HG03378 (cell line): ENCODE measurements around the gene MKRN2OS.
"Not testable (repeated sequence)": the region's sequence is repeated elsewhere in the genome, so short reads cannot be mapped to it uniquely, and the experiment has no call there.

Source experiments
- ATAC-seq: cut with Tn5 transposase; IDR thresholded peaks from one replicate; pipeline ENCODE4 v1.9.1; 2021; ENCODE audit warnings: mild to moderate bottlenecking, moderate library complexity; ENCODE audit not compliant: unreplicated experiment

Gene MKRN2OS

DNA sequence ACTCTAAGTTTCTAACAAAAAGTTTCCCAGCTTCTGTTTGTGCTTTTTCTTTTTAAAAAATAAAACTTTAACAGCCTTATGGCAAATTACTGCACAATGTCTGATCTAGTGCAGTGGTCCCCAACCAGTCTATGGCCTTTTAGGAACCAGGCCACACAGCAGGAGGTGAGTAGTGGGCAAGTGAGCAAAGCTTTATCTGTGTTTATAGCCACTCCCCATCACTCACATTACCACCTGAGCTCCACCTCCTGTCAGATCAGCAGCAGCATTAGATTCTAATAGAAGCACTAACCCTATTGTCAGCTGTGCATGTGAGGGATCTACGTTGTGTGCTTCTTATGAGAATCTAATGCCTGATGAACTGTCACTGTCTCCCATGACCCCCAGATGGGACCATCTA, 17.2 kb upstream of the MKRN2OS start:
- no peak for ATAC-seq

DNA sequence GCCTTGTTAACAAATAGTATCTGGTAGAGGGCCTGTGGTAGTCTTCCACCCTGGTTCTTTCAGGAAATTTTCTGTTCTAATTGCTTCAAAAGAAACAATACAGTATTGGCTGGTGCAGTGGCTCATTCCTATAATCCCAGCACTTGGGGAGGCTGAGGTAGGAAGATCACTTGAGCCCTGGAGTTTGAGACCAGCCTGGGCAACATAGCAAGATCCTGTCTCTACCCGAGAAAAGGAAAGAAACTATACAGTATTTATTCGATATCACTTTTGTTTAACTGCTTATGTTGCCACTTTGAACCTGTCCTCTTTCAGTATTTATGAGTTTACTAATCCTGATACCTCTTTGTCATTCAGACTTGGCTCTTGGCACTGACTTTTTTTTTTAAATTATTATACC, 16.1 kb upstream of the MKRN2OS start:
- ATAC-seq = no peak

DNA sequence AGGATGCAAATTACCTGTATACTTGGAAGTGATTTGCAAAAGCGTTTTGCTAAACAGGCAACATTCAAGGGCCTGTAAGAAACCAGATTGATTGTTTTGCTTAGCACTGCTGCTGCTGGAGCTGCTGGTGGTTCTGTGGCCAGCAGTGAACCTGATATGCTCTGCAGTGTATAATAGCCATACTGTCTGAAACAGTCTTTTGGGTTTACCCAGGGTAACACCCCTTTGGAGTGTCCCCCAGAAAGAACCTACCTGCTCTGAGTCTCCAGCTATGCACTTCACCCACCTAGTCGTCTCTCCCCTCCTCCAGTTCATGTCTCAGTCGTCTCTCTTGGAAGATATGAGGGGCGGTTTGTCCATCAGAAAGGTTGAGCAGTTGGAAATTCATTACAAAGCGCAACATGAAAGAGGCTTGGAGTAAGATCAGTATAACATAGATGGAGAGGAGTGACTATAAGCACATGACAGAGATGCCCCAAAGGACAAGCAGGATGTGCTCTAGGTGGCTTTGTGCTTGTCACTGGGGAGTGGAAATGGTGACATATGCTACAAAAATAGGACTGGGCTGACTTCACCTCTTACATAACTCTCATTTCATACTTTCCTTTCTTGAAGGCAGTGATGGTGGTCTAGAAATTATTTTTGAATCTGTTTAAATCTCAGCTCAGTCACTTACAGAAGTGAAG, 15.3 kb upstream of the MKRN2OS start:
- ATAC-seq = peak; percentile 68

DNA sequence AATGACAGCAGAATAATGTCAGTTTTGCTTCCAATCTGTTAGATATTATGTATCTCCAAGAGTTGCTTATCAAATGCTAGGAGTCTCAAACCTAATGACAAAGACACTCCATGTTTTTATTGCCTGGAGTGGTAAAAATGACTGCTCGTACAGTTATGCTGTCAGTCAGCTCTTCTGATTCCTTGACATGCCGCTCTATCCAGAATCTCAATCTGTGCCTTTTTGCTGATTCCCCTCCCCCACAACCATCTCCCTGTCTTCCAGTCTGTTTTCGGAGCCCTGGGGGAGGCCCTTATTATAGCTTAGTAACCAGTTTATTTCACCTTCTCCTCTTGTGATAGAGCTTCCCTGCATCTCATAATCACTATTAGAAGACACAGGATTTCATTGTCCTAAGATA, 14.2 kb upstream of the MKRN2OS start:
- ATAC-seq = no peak

DNA sequence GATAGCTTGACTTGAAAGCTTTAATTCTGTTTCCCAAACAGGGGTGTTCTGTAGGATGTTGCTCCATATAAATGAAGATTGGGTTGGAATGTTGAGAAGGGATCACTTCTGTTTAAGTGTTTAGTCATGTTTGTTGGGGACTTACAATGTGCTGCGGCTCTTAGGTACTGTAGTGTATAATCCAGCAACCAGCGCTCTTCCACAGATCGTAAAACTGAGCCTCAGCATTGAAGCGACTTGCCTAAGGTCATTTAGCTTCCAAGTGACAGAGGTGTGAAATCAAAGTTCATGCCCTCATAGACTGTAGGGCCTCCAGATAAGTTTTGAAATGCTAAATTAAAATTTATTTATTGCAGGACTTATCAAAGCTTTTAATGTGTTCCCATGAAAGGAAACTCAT, 13.4 kb upstream of the MKRN2OS start:
- ATAC-seq = no peak

DNA sequence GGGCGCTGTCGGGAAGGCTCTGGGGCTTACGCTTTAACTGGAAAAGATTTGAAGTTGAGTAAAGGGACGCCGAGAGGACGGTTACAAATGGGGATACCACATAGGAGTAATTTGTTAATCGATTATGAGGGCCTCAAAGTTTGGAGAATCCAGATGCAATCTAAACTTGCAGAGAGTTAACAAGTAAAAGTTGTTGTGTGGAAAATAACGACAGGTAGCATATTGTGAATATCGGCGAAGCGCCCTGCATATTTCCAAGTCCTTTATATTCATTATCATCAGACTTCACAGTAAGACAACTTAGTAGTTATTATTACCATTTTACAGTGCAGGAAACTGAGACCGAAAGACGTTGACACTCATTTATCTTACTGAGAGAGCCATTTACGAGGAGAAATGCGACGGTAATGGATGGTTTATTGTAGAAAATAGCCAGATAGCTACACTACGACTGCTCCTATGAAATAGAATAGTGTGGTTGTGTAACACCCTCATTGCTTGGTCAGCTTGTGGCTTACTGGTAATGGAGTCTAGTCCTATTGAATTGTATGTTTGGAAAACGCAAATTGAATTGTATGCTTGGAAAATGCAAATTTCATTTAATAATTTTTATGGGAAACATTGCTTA, 12.3 kb upstream of the MKRN2OS start:
- ATAC-seq = no peak

DNA sequence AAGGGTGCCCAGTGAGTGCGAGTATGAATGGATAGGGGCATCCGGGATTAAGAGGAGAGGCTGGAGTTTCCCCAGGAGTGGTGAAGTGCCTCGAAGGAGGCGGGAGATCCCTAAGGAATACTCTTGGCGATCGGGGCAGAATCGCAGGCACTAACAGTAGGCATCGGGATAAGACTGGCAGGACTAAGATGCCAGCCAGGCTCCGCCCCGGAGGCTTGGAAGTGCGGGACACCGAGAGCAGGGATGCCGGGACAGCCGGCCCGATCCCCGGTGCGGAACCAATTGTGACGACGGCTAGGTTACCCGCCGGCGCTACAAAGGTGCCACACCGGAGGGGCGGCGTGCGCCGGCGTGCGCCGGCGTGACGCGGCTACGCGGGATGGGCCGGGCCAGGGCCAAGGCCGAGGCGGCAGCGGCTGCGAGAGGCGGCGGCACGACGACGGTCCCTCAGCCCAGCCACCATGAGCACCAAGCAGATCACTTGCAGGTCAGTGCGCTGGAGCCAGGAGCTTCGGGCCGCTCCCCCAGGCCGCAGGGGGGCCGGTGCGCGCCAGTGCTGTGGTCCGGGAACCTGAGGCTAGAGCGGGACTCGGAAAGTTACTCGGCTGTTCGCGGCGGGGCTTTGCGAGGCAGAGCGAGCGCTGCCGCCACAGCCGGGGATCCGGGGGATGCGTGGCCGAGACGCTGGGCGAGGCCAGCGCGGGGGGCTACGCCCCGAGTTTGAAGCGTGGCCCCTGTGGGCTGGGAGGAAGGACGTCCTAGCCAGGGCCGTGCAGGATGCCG, 11.6 kb upstream of the MKRN2OS start, which contains the start of gene MKRN2:
MKRN2 (plus strand) TSS at position 398 of the 783 bp plus-strand sequence; CDS start at position 462, 64 bp downstream.
- ATAC-seq = peak; percentile 43

DNA sequence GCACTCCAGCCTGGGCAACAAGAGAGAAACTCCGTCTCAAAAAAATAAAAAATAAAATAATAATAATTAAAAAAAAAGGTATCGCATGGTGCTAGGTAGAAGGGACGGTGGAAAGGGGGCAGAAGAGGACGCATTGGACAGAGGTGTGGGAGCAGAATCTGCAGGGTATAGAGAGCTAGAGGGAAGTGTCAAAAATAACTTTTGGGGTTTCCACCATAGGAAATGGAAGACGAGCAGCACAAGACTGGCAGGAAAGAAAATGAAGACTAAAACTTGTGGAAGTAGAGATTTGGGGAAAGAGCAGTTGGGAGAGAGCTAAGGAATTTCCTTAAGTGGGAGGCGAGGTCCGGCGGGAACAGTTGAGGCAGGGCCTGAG, 11.0 kb upstream of the MKRN2OS start:
- ATAC-seq = no peak

DNA sequence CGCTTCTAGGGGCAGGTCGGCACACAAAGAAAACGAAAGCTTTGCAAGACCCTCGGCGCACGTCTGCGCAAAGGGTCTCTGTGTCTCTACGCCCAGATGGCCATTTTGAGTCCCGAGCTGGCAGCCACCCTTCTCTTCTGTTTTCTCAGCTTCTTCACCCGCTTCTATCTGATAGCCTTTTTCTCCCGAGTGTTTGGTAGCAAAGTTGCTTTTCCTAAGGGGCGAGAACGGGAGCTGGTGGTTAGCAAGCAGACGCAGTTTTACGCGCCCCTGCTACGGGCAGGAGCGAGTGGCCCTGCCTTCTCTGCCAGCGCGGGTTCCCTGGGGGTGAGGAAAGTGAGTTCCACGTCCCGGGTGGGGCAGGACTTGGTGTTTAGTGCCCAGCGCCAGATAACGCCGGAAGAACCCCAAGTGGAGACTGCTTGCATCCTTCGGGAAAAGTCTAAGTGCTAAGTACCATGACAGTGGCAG, 8.7 kb upstream of the MKRN2OS start:
- ATAC-seq = no peak

DNA sequence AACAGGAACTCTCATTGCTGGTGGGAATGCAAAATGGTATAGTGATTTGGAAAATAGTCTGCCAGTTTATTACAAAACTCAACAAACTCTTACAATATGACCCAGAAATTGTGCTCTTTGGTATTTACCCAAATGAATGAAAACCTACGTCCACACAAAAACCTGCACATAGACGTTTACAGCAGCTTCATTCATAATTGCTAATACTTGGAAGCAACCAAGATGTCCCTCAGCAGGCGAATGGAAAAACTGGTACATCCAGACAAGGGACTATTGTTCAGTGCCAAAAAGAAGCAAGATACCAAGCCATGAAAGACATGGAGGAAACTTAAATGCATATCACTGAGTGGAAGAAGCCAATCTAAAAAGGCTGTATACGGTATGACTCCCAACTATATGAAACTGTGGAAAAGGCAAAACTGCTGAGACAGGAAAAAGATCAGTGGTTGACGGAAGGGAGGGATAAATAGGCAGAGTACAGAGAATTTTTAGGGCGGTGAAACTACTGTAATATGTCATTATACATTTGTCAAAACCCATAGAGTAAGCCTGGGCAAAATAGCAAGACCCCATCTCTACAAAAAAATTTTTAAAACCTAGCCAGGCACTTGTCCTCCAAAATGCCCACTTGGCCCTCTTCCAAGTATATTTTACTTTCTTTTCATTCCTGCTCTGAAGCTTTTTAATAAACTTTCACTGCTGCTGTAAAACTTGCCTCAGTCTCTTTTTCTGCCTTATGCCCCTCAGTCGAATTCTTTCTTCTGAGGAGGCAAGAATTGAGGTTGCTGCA, 4.9 kb upstream of the MKRN2OS start:
- ATAC-seq = no peak

DNA sequence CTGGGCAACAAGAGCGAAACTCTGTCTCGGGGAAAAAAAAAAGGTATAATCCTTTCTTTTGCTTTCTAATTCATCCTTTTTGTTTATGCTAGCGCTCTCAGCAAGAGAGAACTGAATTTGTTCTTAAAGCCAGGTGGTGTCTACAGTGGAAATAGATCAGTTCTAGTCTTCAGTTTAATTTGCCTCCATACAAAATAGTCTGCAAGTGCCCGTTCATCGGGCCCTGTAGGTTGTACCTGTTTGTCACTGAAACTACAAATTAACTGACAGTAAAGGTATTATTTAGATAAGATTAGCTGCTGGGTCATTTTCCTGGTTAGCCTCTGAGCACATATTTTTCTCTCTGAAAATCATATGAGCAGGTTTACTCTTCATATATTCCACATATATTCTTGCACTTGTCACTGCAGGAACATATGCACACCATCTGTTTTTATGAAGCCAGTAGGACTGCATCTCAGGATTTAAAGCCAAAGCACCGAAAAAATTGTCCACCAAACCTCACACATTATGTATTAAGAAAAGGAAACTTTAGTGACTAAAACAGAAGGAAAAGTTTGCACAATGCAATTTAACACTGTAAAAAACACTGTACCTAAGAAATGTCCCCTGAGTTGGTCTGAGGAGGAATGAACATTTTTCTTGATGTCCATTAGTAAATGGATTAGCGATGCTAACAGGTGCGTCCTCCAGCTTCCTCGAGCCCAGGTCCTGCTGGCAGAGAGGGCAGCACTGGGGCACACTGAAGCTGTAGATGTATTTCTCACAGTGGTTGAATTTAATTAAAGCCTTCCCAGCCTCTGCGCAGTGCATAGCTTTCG, 437 bp downstream of the MKRN2OS start:
- no peak for ATAC-seq

DNA sequence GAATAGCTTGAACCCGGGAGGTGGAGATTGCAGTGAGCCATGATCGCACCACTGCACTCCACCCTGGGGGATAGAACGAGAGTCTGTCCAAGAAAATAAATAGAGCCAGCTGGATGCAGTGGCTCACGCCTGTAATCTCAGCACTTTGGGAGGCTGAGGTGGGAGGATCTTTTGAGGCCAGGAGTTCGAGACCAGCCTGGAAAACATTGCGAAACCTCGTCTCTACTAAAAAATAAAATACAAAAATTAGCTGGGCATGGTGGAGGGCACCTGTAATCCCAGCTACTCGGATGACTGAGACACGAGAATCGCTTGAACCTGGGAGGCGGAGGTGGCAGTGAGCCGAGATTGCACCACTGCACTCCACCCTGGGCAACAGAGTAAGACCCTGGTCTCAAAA, 1.8 kb downstream of the MKRN2OS start:
- not testable (repeated sequence) for ATAC-seq

DNA sequence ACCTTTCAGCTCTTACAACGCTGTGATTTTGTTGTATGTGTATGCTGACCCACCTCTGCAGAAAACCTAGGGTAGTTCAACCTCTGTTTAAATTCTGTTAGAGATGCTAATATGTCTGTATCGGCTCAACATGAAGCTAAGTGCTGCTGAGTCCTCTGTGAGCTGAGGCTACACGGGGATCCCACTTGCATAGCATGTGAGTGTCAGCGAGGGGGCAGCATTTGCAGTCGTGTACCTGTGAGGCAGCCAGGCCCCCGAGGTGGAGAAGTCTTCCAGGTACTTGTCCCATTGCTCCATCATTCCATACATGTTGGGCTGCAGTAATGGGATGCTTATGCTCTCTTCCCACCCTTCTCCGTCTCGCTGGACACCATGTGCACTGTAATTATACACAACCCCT, 3.7 kb downstream of the MKRN2OS start:
- ATAC-seq = no peak

DNA sequence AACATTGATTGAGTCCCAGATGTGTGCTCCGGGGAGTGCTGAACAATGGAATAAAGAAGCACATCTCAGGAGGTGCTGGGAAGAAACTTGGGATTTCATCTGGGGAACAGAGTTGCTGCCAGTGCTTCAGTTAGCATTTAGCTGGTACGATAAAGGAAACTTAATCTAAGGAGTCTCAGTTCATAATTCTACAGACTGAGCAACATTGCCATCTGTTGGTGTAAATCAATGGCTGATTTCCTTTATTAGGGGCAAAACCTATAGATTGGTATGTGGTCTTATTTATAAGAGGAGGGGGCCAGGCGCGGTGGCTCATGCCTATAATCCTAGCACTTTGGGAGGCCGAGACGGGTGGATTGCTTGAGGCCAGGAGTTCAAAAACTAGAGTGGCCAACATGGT, 8.9 kb downstream of the MKRN2OS start:
- no peak for ATAC-seq

DNA sequence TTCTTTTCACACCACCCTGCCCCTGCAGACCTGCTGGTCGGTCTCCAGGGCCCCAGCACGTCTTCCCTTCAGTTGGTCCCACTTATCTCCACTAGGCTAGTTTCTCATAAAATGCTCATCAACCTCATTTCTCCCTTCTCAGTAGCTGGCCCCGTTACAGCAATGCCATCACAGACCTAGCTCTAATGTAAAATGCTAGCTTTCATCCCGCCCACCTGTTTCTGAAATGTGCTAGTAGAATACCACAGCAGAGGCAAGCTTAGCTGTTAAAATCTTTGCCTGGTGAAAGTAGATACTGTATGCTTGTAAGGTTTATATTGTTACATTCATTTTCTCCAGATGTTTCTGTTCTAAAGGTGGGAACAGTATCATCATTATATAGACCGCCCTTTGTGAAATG, 13.1 kb downstream of the MKRN2OS start:
- no peak for ATAC-seq

DNA sequence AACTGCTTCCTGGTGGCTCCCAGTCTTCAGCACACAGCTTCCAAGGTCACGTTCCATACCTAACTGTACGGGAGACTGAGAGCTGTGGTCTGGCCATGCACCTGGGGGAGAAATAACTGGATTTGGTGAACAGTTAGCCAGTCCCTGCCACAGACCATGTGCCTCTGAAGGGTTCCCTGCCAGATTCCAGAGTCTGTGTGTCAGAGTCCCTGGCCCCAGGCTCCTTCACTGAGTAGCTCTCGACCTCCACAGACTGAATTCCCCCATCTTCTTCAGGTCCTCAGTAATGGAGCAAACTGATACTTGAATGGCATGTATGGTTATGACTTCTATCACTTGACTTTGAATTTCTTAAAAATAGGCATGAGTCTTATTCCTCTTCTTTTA, 17.5 kb downstream of the MKRN2OS start:
- no peak for ATAC-seq

DNA sequence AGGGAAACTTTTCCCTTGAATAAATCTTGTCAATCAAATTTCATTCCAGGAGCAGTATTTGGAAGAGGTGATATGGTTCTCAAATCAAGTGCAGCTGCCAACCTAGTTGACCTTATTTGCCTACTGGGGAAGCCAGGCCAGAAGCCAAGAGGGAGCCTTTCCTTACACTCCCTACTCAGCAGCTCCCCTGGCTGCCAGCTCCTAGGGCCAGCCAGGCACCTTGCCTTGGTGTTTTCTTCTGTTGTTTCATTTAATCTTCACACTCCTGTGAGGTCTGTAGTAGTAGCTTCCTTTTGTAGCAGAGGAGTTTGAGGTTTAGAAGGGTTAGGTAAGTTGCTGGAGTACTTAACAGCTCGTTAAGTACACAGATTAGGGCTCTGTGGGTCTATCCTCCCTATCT, 22.6 kb downstream of the MKRN2OS start:
- no peak for ATAC-seq

DNA sequence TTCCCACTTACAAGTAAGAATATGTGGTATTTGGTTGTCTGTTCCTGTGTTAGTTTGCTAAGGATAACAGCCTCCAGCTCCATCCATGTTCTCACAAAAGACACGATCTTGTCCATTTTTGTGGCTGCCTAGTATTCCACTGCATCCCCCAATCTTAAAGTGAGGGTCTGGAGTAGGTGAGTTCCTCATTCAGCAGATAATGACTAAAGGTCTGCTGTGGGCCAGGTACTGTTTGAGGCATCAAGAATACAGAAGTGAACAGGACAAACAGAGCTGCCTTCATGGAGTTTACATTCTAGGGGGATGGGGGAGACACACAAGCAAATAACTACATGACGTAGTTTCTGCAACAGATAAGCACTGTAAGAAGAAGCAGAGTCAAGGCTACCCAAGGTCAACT, 24.3 kb downstream of the MKRN2OS start:
- no peak for ATAC-seq

DNA sequence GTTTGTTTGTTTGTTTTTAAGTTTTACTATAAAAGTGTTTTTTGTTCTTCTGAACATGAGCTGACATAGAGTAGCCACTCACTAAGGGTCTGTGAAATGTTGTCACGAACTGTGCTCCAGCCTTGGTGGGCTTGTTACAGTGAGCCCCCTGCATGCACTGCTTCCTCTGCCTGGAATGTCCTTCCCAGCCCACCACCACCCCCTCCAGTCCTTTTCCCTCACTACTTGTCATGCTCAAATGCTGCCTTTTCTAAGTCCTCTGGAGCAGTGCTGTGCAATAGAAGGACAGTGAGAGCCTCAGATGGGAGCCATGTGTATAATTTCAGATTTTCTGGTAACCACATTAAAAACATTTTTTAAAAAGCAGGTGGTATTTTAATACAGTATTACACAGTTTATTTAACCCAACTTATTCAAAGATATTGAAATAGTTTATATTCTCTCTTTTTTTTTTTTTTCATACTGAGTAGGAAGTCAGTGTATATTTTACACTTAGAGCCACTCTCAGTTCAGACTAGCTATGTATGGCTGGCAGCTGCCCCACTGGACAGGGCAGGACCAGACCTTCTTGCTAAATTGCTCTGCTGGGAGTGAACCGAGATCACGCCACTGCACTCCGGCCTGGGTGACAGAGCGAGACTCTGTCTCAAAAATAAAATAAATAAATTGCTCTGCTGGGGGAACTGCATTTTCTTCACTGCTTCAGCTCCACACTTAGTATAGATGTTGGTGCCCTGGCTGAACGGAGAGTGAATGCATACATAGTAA, 26.9 kb downstream of the MKRN2OS start:
- ATAC-seq = no peak

DNA sequence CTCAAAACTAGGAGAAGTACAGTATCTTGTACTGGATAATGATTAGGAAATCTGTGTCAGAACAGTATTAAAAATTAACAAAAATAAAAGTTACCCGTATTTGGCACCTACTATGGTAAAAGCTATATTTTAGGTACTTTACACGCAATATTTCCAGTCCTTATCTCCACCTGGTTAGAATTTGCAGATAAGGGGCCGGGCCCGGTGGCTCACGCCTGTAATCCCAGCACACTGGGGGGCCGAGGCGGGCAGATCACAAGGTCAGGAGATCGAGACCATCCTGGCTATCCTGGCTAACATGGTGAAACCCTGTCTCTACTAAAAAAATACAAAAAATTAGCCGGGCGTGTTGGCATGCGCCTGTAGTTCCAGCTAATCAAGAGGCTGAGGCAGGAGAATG, 28.4 kb downstream of the MKRN2OS start:
- ATAC-seq = no peak
